ENCODE measurements around the gene KIRREL1. TPM values are rescaled to one million over a fixed set of nuclear protein-coding genes. Genes with fewer than 3 reads are reported as not detected.

KIRREL1 gene
- total RNA-seq, 1 experiment from 2014 or later: 42.4 TPM

GRCh38 chr1:157995583-157996169, 2.2 kb downstream of the KIRREL1 start (continued):
- TF ChIP-seq ZNF425 (CRISPR knock-in tag; conservative IDR thresholded peaks at IDR 0.05): no peak
- no peak for TF ChIP-seq PREB (CRISPR knock-in tag; IDR thresholded peaks at IDR 0.05; ENCODE audit: borderline replicate concordance)
- no peak for TF ChIP-seq KAT7 (CRISPR knock-in tag; IDR thresholded peaks at IDR 0.05; ENCODE audit: borderline replicate concordance)
- no peak for TF ChIP-seq FOXK1 (CRISPR knock-in tag; IDR thresholded peaks at IDR 0.05)
- no peak for TF ChIP-seq ETV6 (CRISPR knock-in tag; IDR thresholded peaks at IDR 0.05)
- TF ChIP-seq SMAD4 (CRISPR knock-in tag; IDR thresholded peaks at IDR 0.05): no peak

GRCh38 chr1:157996433-157996832, 3.0 kb downstream of the KIRREL1 start:
- Mint-ChIP-seq H3K4me3 (no peak overlapping the region), H3K9me3 (no peaks in the 10 kb centered on the region), H3K27ac (no peak overlapping the region; the same call in 1 of the 2 replicates), H3K4me1 (peaks cover 70% of the 10 kb centered on the region), H3K27me3 (ENCODE audit: low read depth) (peaks cover 2% of the 10 kb centered on the region; the same call in 1 of the 2 replicates), H3K36me3 (no peaks in the 10 kb centered on the region)
- CTCF ChIA-PET: interaction anchor here (0.9 to 10.3 kb wide), 17 partner anchors 8 to 123 kb away, joined by 3 to 475 read pairs (median 8); no protein-coding TSS in a partner anchor
- POLR2A ChIA-PET: no interaction called here
- no peak for TF ChIP-seq ZMAT4 (CRISPR knock-in tag; IDR thresholded peaks at IDR 0.05)
- no peak for TF ChIP-seq ZNF232 (CRISPR knock-in tag; IDR thresholded peaks at IDR 0.05)
- TF ChIP-seq ERG (CRISPR knock-in tag; IDR thresholded peaks at IDR 0.05): no peak
- no peak for TF ChIP-seq MAX (CRISPR knock-in tag; IDR thresholded peaks at IDR 0.05)
- TF ChIP-seq ZNF396 (CRISPR knock-in tag; IDR thresholded peaks at IDR 0.05; ENCODE audit: borderline replicate concordance): no peak
- no peak for TF ChIP-seq IRF2 (CRISPR knock-in tag; IDR thresholded peaks at IDR 0.05; ENCODE audit: borderline replicate concordance, low read depth)
- DNase-seq (ENCODE audit: low spot score) (no peak), ATAC-seq (no peak)

GRCh38 chr1:158000507-158000906, 7.1 kb downstream of the KIRREL1 start:
- no peaks in the 10 kb centered on the region for H3K27me3 Mint-ChIP-seq (ENCODE audit: low read depth)
- no peaks in the 10 kb centered on the region for H3K9me3 Mint-ChIP-seq
- ChIA-PET POLR2A (no interaction called here), CTCF (interaction anchor here (0.8 to 1.3 kb wide), 2 partner anchors 9 to 10 kb away, joined by 4 to 9 read pairs; no protein-coding TSS in a partner anchor)
- peaks cover 83% of the 10 kb centered on the region for H3K4me1 Mint-ChIP-seq
- H3K27ac Mint-ChIP-seq: no peak overlapping the region; the same call in 1 of the 2 replicates
- no peaks in the 10 kb centered on the region for H3K36me3 Mint-ChIP-seq
- no peak overlapping the region for H3K4me3 Mint-ChIP-seq
- ATAC-seq (no peak), DNase-seq (ENCODE audit: low spot score) (no peak)
- no peak for TF ChIP-seq USF2 (CRISPR knock-in tag; IDR thresholded peaks at IDR 0.05)
- TF ChIP-seq MYBL2 (CRISPR knock-in tag; IDR thresholded peaks at IDR 0.05): no peak
- TF ChIP-seq CBFB (CRISPR knock-in tag; IDR thresholded peaks at IDR 0.05; ENCODE audit: low read depth): no peak
- no peak for TF ChIP-seq ESRRA (CRISPR knock-in tag; IDR thresholded peaks at IDR 0.05; ENCODE audit: borderline replicate concordance)
- TF ChIP-seq JAZF1 (CRISPR knock-in tag; IDR thresholded peaks at IDR 0.05): no peak
- no peak for TF ChIP-seq ZNF317 (CRISPR knock-in tag; IDR thresholded peaks at IDR 0.05; ENCODE audit: borderline replicate concordance, low read depth)
- no peak for TF ChIP-seq ZNF281 (CRISPR knock-in tag; IDR thresholded peaks at IDR 0.05)

All from WTC11 (cell line).